Ovary (tissue), 9 donors: Measurements from ENCODE around the gene CLDN2. TPM values are rescaled to one million over a fixed set of nuclear protein-coding genes. Genes with fewer than 3 reads are reported as not detected.

Experiments used
- DNase-seq, 5 donors: peaks; one replicate each; pipeline ENCODE4 v3.0.0-alpha.2; 2019 to 2020
- H3K27ac ChIP-seq, 2 donors: fragments of 200-600 bp; one replicate each; pipeline versions ENCODE4 v1.5.1 to v1.8.0; 2019 to 2022
- H3K27me3 ChIP-seq: fragments of 200-600 bp; one replicate; pipeline ENCODE4 v1.8.0; 2022
- H3K36me3 ChIP-seq: fragments of 200-600 bp; sonication (generic); one replicate; pipeline ENCODE4 v1.5.1; 2019
- H3K4me1 ChIP-seq: one replicate; pipeline ENCODE4 v1.8.1; 2013; ENCODE audit warnings: mild to moderate bottlenecking, moderate library complexity; ENCODE audit not compliant: insufficient read depth
- H3K4me3 ChIP-seq: fragments of 200-600 bp; sonication (generic); one replicate; pipeline ENCODE4 v1.5.1; 2017
- H3K9me3 ChIP-seq, 2 donors: fragments of 200-600 bp in 1 of 2; sonication (generic) in 1 of 2; one replicate each; pipeline versions ENCODE4 v1.5.1 to v1.8.1; 2013 to 2019; ENCODE audit warnings: mild to moderate bottlenecking in 1 of 2, moderate library complexity in 1 of 2
- EP300 ChIP-seq: sonication (generic); formaldehyde crosslinking; IDR thresholded peaks from one replicate; pipeline ENCODE4 v1.6.1; 2017; ENCODE audit warnings: antibody characterized with exemption
- POLR2A ChIP-seq: fragments of 450-650 bp; IDR thresholded peaks from one replicate; pipeline ENCODE4 v1.6.1; 2017; ENCODE audit warnings: antibody characterized with exemption, mild to moderate bottlenecking, moderate library complexity
- WGBS, 3 donors: extraction: QIAGEN DNeasy Blood & Tissue Kit in 1 of 3; methylation state at CpG; one replicate each; pipeline versions ENCODE4 v1.1.5 to v1.1.7; 2013 to 2017; 5-methylcytosine and 5-hydroxymethylcytosine counted together
- intact Hi-C, 4 donors: fragments of 100-400 bp; cut with DNase I; formaldehyde crosslinking; loops; one replicate each; pipeline versions ENCODE4 v1.11.0 to v1.15.1; 2022 to 2023
- polyA plus RNA-seq, 2 donors: library from polyadenylated mRNA; stranded (reverse); fragments of 200-250 nt in 1 of 2; fragments of 350-450 nt in 1 of 2; fragmentation: Illumina TruSeq in 1 of 2; extraction: RNeasy Lipid Tissue Mini Kit (QIAGEN cat#74804) in 1 of 2; gene quantifications; one replicate each; pipeline ENCODE4 v1.2.3, GENCODE V29; 2013 to 2014
- total RNA-seq, 7 donors: library from RNA; depleted of rRNA in 2 of 7; stranded (reverse); fragments of >200 nt in 2 of 7; fragmentation: NEBNext Ultra II Directional in 3 of 7; extraction: Animal tissue kit (Norgen Biotek cat#: 25700) in 3 of 7; gene quantifications; one replicate each; pipeline versions ENCODE4 v1.1.0 to v1.2.4, GENCODE V29; 2016 to 2023
- TF ChIP-seq, protein P1 (sequence below), 3 donors: fragments of 450-650 bp in 2 of 3; fragments of 200-600 bp in 1 of 3; IDR thresholded peaks; one replicate each; pipeline versions ENCODE4 v1.5.1 to v1.8.0; 2016 to 2022; ENCODE audit warnings: antibody characterized with exemption in 3 of 3, mild to moderate bottlenecking in 1 of 3
- donor health status: DM: no; HTN: no; CAD: no; lungs with moderate emphysema.
- donor health status: DM: no; HTN: no; CAD: no.
- donor health status: Bipolar disorder and iron deficiency.
- donor health status: DM: yes; HTN: yes; CAD: no.
- donor health status: DM: no; HTN: no; CAD: no.
- donor health status: DM: yes; HTN: yes; CAD: no.

Gene CLDN2
- total and polyA plus RNA-seq, 9 donors: 0.10 to 0.70 (median 0.47) TPM; not detected in 5

DNA sequence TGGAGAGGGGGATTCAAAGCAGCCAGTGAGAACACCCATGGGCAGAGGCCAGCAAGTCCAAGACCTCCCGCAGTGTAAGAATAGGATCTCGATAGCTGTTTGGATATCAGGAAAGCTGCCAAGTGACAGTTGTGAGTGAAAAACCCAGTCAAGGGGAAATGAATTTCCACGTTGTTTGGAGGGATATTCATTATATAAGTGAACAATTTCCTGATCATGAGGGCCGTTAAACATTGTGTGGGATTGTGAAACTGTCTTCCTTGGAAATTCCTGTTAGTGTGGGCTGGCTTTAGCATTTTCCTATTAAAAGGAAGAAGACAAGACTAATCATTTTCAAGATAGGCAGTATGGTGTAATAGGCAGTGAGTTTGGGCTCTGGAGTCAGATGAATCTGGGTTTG, 15.0 kb downstream of the CLDN2 start:
- TF ChIP-seq EP300 (no peak), POLR2A (no peak)
- TF ChIP-seq, protein P1, sequence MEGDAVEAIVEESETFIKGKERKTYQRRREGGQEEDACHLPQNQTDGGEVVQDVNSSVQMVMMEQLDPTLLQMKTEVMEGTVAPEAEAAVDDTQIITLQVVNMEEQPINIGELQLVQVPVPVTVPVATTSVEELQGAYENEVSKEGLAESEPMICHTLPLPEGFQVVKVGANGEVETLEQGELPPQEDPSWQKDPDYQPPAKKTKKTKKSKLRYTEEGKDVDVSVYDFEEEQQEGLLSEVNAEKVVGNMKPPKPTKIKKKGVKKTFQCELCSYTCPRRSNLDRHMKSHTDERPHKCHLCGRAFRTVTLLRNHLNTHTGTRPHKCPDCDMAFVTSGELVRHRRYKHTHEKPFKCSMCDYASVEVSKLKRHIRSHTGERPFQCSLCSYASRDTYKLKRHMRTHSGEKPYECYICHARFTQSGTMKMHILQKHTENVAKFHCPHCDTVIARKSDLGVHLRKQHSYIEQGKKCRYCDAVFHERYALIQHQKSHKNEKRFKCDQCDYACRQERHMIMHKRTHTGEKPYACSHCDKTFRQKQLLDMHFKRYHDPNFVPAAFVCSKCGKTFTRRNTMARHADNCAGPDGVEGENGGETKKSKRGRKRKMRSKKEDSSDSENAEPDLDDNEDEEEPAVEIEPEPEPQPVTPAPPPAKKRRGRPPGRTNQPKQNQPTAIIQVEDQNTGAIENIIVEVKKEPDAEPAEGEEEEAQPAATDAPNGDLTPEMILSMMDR (IDR thresholded peaks at IDR 0.05): no peak
- 46 to 50% (median 48%) methylated on average over 4 of the region's 4 CpGs for WGBS, 3 donors
- H3K36me3 ChIP-seq: no peaks in the 10 kb centered on the region
- H3K4me1 ChIP-seq: no peaks in the 10 kb centered on the region
- DNase-seq: no peak
- no peaks in the 10 kb centered on the region for H3K9me3 ChIP-seq
- no peaks in the 10 kb centered on the region for H3K27me3 ChIP-seq
- intact Hi-C loops: no loop called here
- no peak overlapping the region for H3K27ac ChIP-seq
- no peak overlapping the region for H3K4me3 ChIP-seq

DNA sequence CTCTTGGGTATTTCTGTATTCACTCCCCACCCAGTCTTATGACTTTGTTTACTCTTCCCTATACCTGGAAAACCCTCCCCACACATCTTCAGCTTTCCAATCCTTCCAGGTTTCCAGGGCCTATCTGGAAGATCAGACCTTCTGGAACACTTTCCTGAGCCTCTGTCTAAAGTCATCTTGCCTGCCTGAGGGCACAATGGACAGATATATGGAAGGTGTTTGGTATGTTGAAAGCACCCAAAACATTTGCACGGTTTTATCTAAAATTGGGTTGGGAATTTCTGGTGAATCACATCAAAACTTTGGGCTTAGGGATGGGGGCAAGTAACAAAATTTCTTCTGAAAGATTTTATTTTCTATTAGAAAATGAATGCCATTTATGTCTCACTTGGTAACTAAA, 16.0 kb downstream of the CLDN2 start:
- no peaks in the 10 kb centered on the region for H3K4me1 ChIP-seq
- TF ChIP-seq EP300 (no peak), POLR2A (no peak)
- TF ChIP-seq, protein P1 (IDR thresholded peaks at IDR 0.05): no peak
- H3K36me3 ChIP-seq: no peaks in the 10 kb centered on the region
- no peak for DNase-seq
- intact Hi-C loops: no loop called here
- H3K9me3 ChIP-seq: no peaks in the 10 kb centered on the region
- no peak overlapping the region for H3K27ac ChIP-seq
- H3K4me3 ChIP-seq: no peak overlapping the region
- no peaks in the 10 kb centered on the region for H3K27me3 ChIP-seq
- WGBS, 3 donors: 47 to 52% (median 51%) methylated on average over 1 of the region's 1 CpG

DNA sequence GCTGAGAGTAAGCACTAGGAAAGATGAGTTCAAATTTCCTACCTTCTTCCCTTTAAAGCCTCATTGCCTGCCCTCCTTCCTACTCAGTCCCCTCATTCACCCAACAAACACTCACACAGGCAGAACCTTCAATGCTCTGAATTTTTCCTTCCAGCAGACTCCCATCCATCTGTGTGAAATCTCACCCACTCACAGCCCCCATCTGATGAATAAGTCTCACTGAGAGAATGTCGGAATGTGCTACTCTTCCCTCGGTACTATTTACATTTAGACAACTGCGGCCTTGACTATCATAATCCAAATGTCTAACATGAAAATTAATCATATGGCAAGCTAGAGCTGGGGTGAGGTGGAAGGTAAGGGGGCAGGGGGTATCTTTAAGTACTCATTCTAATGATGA, 19.4 kb downstream of the CLDN2 start:
- WGBS, 3 donors: 61 to 80% (median 72%) methylated on average over 3 of the region's 3 CpGs
- intact Hi-C loops: no loop called here
- H3K9me3 ChIP-seq: no peaks in the 10 kb centered on the region

DNA sequence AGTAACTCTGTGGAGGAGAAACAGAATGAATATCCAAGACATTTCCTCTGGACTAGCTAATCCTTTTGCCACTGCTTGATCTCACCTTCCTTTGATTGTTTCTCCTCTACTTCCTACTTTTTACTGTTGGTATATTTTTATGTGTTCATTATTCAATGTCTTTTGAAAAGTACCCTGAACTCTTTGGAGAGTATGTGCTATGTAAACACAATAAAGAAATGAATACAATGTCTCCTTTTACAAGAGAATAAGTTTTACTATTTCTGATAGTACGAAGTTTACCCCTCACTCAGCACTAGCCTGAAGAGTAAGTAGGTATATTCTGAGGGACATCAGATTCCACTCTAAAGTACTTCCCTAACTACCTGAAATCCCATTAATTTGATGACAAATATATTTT, 19.9 kb downstream of the CLDN2 start:
- DNase-seq: no peak
- H3K4me1 ChIP-seq: no peaks in the 10 kb centered on the region
- WGBS, 3 donors: 69 to 78% (median 74%) methylated on average over 1 of the region's 1 CpG
- H3K4me3 ChIP-seq: no peak overlapping the region
- H3K36me3 ChIP-seq: no peaks in the 10 kb centered on the region
- H3K9me3 ChIP-seq: no peaks in the 10 kb centered on the region
- no peaks in the 10 kb centered on the region for H3K27me3 ChIP-seq
- intact Hi-C loops: no loop called here
- TF ChIP-seq EP300 (no peak), POLR2A (no peak)
- TF ChIP-seq, protein P1 (IDR thresholded peaks at IDR 0.05): no peak
- H3K27ac ChIP-seq: no peak overlapping the region

More for the DNA sequence above, 19.4 kb downstream of the CLDN2 start:
- Histone ChIP-seq H3K4me1 (no peaks in the 10 kb centered on the region), H3K36me3 (no peaks in the 10 kb centered on the region), H3K27ac (no peak overlapping the region), H3K27me3 (no peaks in the 10 kb centered on the region), H3K4me3 (no peak overlapping the region)
- no peak for DNase-seq
- no peak for TF ChIP-seq POLR2A
- TF ChIP-seq, protein P1 (IDR thresholded peaks at IDR 0.05): no peak
- no peak for TF ChIP-seq EP300
